Measurements from ENCODE around the gene ERRFI1.
A peak's percentile ranks its signal among the peaks of the same experiment; 100 is the strongest.

ERRFI1 gene

DNA sequence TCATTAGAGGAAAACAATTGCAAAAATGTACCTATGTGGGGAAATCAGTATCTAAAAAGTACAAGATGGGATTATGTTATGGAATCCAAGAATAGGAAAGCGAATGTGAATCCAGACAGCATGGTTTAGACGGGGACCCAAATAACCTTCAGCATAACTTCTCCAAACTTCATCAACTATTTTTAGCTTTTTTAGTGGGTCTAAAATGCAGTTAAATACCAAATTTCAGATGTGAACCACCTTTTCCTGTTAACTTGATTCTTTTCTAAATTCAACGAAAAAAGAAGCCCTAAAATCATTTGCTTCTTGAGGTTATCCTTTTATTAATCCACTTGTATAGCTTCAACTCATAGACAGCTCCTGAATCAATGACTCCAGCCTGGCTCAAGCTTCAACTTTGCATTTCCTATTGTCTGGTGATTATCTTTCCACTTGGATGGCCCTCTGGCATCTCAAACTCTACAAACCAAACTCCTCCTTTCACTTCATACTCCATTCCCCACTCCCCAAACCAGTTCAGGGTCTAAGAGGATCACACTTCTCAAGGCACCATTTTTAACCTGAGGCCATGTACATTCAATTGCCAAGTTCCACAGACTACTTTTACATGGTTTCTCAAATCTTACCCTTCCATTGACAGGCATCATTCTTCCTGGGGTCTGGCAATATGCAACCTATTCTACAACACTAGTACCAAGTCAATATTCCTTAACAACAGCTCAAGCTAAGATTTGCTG is 7.4 kb downstream of the ERRFI1 start:
- no peak for DNase-seq (ENCODE audit: low read depth in 2 of 2)

DNA sequence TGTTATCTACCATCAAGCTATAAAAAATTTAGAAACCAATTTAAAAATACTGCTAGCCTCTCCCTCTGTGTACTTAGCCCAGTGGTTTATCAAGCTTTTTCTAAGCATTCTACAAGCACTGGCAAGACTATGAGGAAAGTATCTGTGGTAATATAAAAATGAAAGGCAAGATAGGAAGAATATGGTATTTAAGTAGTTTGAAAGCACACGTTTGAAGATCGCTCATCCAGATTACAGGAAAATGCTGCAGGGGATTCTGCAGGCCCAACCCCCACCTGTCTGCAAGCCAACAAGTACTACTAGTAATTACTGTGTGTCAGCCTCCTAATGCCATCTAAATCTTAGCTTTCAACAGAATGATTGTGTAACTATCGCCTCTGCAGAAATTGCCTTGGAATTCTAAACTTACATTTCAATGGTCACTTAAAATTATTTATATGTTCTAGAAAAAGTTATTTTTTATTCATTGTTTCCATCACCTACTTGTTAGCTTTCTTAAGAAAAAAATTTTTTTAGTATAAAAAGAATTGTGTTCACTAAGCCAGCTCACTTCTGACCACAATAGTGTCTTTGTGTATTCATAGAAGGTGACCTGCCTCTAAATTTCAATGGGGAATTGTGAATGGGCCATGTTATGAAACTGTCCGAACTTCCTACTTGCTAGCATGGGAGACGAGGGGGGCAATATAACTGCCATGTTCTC is 8.5 kb downstream of the ERRFI1 start:
- no peak for DNase-seq (ENCODE audit: low read depth in 2 of 2)

DNA sequence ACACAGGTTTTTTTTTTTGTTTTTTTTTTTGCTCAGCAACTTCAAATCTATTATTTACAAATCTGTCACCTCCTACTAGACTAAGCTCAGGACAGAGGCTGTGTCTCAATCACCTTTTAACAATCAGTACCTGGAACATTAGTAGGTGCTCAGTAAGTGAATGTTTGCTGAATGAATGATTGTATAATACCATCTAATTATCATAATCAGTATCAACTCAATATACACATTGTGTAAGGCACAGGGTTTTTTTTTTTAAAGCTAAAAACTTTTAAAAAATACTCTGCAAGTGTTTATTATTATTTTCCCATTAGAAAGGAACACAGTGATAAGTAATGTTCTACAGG is 9.2 kb downstream of the ERRFI1 start:
- no peak for DNase-seq (ENCODE audit: low read depth in 2 of 2)

DNA sequence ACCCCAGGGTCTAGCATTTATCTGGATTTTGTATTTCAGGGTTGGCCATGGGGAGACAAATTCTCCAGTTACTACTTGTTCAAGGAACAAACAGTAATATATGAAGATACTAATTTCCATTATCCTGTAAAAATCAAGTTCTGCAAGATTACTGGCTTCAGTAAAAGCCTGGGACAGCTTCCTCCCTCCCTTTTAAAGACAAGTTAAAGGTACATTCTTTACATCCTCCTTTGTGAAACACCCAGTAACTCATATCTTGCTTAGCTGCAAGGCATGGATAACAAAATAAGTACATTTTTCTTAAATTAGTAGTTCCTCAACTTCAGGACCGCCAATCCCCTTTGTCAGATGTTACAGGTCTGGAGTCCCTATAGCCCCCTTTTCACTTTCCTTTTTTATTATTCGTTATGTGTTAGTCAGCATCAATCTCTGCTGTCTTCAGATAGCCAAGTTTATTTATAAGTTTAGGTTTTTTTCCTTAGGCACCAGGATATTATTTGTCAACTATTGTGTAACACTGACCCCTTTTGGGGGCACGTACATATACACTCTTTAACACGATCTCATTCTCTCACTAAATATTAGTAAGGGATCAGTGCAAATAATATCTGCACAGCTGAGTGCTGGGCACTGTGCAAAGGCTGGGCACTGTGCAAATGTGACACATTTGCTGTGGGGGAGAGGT is 9.8 kb downstream of the ERRFI1 start:
- DNase-seq (ENCODE audit: low read depth in 2 of 2): no peak

DNA sequence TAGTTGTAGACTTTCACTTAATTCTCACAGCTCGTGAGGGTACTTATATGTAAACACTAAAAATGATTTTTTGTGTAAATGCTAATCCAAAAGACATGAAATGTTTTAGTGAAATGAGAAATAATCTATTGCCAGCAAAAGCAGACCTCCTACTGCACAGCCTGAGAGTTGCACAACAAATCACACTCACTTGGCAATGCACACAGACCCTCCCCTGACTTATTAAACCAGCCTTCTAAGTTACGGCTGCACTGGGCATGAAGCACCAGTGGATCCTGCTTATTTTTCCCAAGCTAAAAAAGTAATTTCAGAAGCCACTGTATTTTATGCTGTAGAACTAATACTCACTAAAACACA is 10.3 kb downstream of the ERRFI1 start:
- no peak for DNase-seq (ENCODE audit: low read depth in 2 of 2)

DNA sequence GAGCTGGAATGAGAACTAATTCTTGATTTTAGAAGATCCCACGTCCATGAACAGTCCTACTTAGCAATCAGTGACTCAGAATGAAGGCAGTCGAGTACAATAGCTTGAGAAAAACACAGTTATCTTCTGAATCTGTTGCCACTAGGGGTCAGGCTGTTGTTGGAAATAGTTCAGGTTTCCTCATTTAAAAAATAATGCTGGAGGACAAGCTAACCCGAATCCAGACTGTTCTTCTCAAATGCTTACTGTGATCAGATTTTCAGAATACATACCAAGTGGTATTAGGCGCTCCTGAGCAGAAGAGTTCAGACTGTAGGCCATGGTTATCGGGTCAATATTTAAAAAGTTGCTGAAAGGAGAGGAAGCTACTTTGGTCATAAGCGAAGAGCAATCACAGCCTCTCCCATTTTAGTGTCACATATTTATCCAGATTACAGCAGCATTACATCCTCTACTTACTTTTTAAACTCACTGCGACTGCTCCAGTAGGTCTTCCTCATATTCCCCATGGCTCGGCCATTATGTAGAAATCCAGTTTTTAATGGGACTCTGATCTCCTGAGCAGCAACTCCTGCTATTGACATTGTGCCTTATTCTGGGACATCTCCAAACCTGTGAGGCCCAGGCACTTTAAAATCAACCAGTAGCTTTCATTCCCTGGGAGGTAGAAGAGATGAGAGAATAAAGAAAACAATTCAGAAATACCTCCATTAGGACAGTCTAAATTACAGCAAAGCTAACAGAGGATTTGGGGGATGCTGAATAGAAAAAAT is 10.9 kb downstream of the ERRFI1 start:
- DNase-seq (ENCODE audit: low read depth in 2 of 2): peak in 1 of 2 donors; percentile 39

DNA sequence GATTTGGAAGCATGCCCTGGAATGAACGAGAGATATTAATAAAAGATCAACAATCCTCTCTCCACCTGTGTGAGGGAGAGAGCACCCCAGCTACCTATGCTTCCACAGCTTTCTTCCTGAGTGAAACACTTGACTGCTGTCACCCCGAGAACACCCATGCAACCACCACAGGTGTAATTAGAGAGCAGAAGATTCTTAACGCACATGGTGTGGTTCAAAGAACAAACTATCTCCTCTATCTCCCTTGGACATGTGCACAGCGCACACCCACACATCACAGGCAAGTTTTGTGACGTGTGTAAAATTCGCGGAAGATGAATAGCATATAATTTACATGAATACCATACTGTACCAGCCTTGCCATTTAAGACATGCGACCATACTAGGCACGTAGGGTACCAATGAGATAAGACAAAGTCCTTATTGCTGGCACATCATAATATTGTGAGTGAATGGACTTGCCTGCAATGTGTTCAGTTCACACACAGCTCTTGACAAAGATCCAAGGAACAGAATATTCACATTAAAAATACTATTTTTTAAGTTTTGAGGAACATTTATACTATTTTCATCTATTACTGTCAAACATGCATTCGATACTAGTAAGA is 11.6 kb downstream of the ERRFI1 start:
- DNase-seq (ENCODE audit: low read depth in 2 of 2): no peak

DNA sequence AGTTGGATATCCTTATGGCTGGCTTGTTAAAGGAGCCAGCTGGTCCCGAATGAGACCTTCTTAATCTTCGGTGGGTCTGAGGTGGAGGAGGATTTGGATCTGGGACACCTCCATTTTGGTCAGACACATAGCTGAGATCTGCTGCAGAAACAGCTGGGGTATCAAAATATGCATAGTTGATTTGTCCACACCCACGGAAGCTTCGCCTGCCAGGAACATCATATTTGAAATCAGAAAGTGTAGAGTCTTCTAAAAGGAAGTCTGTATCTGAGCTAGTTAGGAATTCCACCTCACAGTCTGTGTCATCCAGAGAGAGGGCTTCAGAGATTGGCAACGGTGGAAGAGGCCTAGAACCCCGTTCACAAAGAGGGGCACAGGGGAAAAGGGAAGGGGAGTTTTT is 12.3 kb downstream of the ERRFI1 start:
- DNase-seq (ENCODE audit: low read depth in 2 of 2): no peak

DNA sequence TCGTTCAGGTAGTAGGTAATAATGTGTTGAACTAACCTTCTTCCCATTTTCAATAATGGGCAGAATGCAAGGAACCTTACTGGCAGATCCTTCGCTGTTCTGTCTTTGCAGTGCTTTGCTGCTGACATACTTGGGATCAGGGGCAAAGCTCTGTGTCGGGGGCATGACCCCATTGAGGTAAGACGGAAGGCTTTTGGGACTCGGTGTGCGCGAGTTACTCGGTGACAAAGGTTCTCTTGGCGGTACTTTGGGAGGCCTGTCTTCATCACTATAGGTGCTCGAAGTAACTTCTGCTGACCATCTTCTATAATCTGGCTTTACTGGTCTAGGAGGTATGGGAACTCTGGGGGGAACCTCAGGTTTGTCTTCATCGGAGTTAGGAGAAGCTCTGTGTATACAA is 12.7 kb downstream of the ERRFI1 start:
- DNase-seq (ENCODE audit: low read depth in 2 of 2): no peak

DNA sequence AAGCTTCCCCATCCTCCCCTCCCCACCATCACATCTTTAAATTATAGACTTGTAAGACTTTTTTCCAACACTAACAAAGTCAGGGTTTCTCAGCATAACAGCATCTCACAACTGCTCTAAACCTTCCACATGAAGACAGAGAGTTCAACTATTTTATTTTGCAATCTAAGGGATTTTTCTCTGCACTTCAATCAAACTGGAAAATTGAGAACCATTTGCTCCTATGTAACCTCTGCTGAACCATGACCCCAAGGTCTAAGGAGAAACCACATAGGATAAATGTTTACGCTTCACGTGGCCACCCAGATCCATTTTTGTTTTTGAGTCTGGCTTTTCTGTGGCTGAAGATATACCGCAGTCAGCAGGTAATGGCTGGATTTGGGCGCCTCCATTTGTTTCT is 13.2 kb downstream of the ERRFI1 start:
- DNase-seq (ENCODE audit: low read depth in 2 of 2): no peak

DNA sequence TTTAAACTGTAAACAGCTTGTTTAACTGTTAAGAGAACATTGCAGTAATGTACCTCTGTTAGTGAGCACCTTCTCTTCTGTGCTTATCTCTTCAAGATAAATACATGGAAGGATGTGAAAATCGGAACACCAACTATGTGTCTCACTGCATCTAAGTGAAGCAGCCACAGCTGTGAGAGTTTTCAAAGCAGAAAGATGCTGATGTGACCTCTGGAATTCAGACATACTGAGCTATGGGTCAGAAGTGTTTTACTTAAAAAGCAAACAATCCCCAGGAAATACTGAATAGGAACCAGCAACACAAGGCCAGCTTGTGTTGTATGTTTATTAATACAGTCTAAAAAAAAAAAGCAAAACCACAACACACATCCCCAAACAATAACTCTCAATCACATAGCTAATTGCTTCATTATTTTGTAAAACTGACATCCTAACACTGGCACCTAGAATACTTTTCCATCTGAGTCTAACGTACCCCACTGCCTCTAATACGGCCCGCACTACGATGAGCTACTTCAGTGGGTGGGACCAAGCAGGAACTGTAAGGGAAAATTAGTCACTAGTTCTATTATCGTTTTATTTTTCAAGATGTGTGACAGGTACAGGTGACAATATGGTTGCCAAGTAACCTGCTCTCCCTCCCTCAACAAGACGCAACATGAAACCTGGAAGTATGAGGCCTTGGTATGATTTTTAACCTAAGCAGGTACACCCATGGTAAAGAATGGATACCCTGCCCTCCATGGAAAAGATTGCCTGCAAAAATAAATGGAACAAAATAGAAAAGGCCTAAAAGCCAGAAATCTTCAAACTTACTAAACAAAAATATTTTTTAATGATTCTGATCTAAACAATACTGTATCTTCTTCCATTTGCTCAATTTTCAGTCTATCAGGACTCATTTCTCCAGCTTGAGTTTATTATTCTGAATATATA is 13.9 kb downstream of the ERRFI1 start:
- DNase-seq (ENCODE audit: low read depth in 2 of 2): no peak

DNA sequence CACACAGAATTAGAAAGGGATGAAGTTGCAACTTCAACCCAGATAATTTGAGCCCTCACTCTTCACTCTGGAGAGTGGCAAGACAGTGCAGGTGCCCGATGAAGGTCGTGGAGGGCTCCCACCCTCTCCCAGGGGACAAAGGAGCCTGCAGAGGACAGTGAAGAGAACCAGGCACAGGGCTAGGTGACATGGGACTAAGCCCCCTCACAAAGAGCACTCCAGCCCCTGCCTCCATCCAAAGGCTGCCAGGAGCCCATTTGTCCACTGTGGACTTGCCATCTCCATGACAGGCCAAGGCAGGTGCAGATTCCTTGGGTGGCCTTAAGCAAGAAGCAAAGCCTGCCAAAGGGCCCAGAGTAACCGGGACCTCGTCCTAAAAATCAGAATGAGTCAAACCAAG is 15.1 kb downstream of the ERRFI1 start:
- no peak for DNase-seq (ENCODE audit: low read depth in 2 of 2)

DNA sequence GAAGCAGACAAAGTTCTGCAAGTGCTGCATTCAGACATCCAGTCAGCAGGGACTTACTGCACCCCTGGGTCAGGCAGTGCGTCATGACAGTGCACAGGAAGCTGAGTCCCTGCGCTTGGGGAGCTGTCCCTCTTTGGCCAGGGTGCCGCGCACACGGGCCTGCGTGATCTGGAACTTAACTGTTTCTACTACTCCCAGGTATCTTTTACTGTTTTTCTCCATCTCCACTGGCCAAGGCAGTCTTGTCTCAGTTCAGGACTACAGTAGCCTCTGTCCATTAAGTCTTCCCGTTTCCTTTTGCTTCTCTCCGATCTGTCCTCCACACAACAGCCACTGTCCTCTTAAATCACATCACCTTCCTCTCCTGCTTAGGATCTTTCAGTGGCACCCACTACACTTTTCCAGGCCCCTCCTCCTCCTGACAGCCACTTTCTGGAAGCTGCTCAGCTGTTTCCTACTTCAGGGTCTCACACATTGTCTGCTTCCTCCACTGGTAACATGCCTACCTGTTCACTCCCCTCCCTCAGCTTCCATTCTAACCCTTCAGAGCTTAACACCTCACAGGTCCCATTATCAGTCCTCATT is 15.9 kb downstream of the ERRFI1 start:
- no peak for DNase-seq (ENCODE audit: low read depth in 2 of 2)

DNA sequence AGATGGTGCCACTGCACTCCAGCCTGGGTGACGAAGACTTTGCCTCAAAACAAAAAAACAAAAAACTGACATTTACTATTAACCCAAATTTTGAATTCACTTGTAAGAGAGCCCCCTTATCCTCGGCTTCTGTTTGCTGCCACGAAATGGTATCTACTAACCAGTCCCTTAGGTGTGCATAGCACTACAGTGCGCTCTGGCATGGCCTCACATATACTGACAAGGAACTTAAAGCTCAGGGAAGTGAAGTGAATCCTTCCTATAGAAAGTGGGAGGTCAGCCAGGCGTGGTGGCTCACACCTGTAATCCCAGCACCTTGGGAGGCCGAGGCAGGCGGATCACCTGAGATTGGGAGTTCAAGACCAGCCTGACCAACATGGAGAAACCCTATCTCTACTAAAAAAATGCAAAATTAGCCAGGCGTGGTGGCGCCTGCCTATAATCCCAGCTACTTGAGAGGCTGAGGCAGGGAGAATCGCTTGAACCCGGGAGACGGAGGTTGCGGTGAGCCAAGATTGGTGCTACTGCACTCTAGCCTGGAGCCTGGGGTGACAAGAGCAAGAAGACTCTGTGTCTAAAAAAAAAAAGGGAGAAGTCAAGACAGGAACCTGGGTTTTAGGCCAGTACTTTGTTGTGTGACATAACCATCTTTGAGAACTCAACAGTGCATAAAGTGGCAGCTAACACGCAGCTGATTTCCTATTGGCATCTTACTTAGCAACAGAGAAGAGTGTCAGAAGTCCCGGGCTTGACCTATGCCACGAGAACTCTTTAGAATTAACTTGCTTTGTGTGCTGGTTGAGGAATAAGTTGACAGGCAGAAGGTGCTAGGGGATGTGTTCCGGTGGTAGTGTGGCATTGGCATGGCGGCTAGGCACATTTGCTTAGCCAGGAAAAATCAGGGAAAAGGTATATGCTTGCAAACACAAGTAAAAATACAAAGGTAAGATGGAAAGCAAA is 16.8 kb downstream of the ERRFI1 start:
- DNase-seq (ENCODE audit: low read depth in 2 of 2): no peak

DNA sequence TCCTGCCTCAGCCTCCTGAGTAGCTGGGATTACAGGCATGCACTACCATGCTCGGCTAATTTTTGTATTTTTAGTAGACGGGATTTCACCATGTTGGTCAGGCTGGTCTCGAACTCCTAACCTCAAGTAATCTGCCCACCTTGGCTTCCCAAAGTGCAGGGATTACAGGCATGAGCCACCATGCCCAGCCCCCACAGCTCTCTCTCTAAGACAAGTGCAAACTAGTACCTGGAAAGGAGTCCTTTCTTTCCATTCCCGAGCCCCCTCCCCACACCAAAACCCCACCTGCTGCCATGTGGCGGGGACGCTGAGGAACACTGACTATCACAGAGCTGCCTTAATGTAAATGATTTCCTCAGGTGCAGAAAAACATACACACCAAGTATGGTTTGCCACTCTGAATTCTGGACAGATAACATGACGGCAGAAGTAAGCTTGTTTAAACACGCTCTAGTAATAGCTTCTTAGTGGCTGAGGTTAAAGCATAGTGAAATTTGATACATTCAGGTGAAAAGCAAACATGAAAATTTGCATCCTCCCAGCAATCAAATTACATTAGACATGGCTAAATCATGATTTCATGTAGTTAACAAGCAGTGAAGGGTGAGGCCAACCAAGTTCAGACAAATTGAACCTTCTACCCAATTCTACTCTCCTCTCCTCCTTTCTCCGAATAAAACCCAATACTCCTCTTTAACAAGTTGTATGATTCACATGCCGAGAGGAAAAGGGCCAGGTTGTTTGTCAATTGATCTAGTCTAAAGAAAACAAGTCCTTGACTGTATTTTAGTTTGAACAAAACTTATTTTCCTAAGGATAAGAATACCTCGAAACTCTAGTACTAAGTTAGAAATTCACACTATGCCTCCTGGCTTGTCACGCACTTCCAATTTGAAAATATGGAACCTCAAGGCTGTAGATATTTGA is 19.8 kb downstream of the ERRFI1 start:
- no peak for DNase-seq (ENCODE audit: low read depth in 2 of 2)

DNA sequence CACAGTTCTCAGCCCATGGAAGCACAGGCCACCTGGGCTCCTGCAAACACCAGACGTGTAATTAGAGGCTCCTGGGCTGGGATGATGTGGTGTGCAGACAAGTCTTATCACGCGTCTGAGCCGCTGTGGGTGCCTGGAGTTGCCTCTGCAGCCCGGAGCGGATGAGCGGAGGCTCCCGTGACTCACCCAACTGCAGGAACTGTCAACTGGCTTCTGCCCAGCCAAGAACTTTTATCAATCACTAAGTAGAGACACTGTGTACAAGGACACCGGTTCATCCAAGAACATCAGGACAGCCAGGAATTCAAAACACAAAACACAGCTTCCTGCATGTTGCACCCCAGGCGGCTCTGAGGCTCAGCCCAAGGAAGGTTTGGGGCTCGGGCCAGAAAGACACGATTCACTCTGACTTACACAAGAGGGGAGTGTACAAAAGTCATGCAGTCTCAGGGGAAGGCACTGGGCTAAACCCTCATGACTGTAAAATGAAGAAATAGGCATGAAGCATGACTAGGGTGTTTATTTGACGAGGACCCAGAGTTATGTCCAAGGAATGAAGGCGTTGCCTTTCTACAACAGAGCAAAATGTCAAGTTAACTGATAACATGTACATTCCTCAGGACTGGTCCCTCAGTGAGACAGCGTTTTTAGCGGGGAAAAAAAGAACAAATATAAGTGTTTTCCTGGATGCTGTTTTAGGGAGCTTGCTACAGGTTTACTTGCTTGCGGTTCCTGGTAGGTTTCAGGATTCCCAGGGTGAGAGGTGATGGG is 21.1 kb downstream of the ERRFI1 start:
- DNase-seq (ENCODE audit: low read depth in 2 of 2): no peak

DNA sequence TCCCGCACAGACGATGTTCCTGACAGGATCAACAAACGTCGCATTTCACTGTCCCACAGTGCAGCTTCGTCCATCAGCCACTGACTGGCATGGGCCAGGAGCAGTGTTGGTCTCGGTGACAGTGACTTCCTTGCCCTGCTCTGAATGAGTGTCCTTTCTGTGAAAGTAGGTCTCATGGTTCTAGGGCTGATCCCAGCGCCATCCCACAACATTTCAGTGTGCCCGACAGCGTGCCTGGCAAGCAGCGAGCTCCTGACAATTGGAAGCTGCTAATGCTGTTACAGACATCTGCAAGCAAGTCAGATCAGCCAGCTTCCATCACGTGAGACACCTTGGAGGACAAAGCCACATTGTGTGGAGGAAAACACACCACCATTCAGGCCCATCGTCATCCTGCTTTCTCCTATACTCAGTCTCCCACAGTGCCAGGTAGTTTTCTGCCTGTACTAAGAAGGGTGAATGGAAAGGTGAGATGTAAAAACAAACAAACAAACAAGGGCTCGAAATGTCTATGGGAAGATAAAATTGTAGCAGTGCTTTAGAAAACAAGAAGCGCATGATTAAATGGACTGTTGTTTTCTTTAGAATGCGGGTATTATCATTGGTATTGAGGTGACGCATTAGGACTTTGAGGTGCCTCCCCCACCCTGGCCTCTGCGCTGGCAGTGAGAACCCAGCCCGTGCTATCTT is 21.9 kb downstream of the ERRFI1 start:
- no peak for DNase-seq (ENCODE audit: low read depth in 2 of 2)
